Adrenal gland (tissue), 5 donors: ENCODE data around the gene ERICH4.

Experiments used
- POLR2A ChIP-seq, 2 donors: fragments of 450-650 bp; IDR thresholded peaks; one replicate each; pipeline ENCODE4 v1.6.1; 2017; ENCODE audit warnings: antibody characterized with exemption in 2 of 2, mild to moderate bottlenecking in 2 of 2, moderate library complexity in 1 of 2
- TF ChIP-seq, protein P1 (sequence below), 6 experiments: fragments of 450-650 bp in 4 of 6; fragments of 200-600 bp in 2 of 6; sonication (generic) in 1 of 6; IDR thresholded peaks; 1 replicate in 5 of 6; 2 replicates in 1 of 6; pipeline versions ENCODE4 v1.5.1 to v1.8.0; 2016 to 2021; ENCODE audit warnings: antibody characterized with exemption in 6 of 6, mild to moderate bottlenecking in 2 of 6, moderate library complexity in 1 of 6
- donor health status: DM: no; HTN: no; CAD: no.

DNA sequence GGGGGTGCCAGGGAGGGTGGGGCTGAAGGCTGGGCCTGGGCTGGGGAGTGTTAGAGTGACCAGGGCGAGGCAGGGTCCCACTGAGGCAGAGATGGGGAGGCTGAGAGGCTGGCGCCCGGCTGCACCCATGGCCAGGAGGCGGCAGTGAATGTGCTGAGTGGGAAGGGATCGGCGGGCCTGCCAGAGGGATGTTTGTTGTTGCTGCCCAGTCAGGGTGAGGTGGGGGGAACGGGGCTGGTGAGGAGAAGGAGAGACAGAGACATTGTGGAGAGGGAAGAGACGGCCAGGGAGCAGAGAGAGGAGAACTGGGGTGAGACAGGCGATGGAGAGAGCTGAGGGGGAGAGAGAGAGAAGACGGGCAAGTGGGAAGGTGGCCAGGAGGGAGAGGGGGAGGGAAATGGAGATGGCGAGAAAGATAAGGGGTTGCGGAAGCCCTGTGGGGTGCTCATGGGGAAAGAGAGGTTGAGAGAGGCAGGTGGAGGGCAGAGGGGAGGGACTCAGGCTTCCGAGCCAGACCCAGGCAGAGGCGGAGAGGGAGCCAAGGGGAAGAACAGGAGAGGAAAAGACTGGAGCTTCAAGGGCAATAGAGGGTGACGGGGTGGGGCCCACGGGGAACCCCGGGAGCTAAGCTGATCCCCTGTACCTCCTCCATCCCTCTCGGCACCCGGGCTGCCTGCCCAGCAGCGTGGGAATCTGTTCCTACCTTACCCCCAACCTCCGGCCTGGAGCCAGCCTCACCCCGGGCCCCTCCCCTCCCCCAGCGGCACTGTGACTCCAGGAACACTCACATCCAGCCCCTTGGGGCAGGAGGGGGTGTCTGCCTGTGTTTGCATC lies 15.1 kb upstream of the ERICH4 start:
- TF ChIP-seq, protein P1, sequence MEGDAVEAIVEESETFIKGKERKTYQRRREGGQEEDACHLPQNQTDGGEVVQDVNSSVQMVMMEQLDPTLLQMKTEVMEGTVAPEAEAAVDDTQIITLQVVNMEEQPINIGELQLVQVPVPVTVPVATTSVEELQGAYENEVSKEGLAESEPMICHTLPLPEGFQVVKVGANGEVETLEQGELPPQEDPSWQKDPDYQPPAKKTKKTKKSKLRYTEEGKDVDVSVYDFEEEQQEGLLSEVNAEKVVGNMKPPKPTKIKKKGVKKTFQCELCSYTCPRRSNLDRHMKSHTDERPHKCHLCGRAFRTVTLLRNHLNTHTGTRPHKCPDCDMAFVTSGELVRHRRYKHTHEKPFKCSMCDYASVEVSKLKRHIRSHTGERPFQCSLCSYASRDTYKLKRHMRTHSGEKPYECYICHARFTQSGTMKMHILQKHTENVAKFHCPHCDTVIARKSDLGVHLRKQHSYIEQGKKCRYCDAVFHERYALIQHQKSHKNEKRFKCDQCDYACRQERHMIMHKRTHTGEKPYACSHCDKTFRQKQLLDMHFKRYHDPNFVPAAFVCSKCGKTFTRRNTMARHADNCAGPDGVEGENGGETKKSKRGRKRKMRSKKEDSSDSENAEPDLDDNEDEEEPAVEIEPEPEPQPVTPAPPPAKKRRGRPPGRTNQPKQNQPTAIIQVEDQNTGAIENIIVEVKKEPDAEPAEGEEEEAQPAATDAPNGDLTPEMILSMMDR (IDR thresholded peaks at IDR 0.05), result no peak
- TF ChIP-seq POLR2A (IDR thresholded peaks at IDR 0.05), result no peak
